WTC11 (cell line): ENCODE results near the gene SH3PXD2A. TPM values are rescaled to one million over a fixed set of nuclear protein-coding genes. Genes with fewer than 3 reads are reported as not detected.

Experiments used
- ATAC-seq: fragments of 200-7000 bp; cut with Tn5 transposase; 2 replicates; pipeline ENCODE4 v1.10.0; 2021; ENCODE audit warnings: mild to moderate bottlenecking, moderate library complexity
- CTCF ChIA-PET: fragments of 300-600 bp; sonication (Branson Sonifier 250); formaldehyde crosslinking; loops from one replicate; lab custom pipeline; 2021; ENCODE audit warnings: antibody characterized with exemption; lab: Charles Lee
- POLR2A ChIA-PET: fragments of 350-600 bp; sonication (Branson Sonifier 250); formaldehyde crosslinking; loops from one replicate; lab custom pipeline; 2021; ENCODE audit warnings: antibody characterized with exemption; lab: Charles Lee
- DNase-seq: peaks from one replicate; pipeline ENCODE4 v3.0.0; 2021; ENCODE audit warnings: low spot score
- H3K27ac Mint-ChIP-seq: 2 replicates; pipeline ENCODE4 v1.8.0; 2021; ENCODE audit warnings: mixed read lengths
- H3K27me3 Mint-ChIP-seq: 2 replicates; pipeline ENCODE4 v1.8.0; 2021; ENCODE audit warnings: low read depth, mild to moderate bottlenecking, moderate library complexity, mixed read lengths
- H3K36me3 Mint-ChIP-seq: 2 replicates; pipeline ENCODE4 v1.8.0; 2021; ENCODE audit warnings: mixed read lengths
- H3K4me1 Mint-ChIP-seq: 2 replicates; pipeline ENCODE4 v1.8.0; 2022; ENCODE audit warnings: mixed read lengths
- H3K4me3 Mint-ChIP-seq: 2 replicates; pipeline ENCODE4 v1.8.0; 2021; ENCODE audit warnings: mild to moderate bottlenecking, moderate library complexity, mixed read lengths
- H3K9me3 Mint-ChIP-seq: 2 replicates; pipeline ENCODE4 v1.8.0; 2021; ENCODE audit warnings: mixed read lengths
- ETV6 ChIP-seq: sonication (generic); formaldehyde crosslinking; IDR thresholded peaks from 2 replicates; pipeline ENCODE4 v1.8.1; 2022; ENCODE audit warnings: mild to moderate bottlenecking, missing genetic modification reagents
- FOXP1 ChIP-seq: sonication (generic); formaldehyde crosslinking; IDR thresholded peaks from 2 replicates; pipeline ENCODE4 v1.8.0; 2022; ENCODE audit warnings: missing genetic modification reagents, mild to moderate bottlenecking, moderate library complexity, borderline replicate concordance
- GRHL2 ChIP-seq: fragments of 250-450 bp; sonication (Bioruptor Pico); IDR thresholded peaks from 2 replicates; pipeline ENCODE4 v1.8.0; 2022; ENCODE audit warnings: mild to moderate bottlenecking, moderate library complexity; ENCODE audit not compliant: insufficient replicate concordance, severe bottlenecking
- NFE2L1 ChIP-seq: sonication (generic); formaldehyde crosslinking; IDR thresholded peaks from 2 replicates; pipeline ENCODE4 v1.8.1; 2023; ENCODE audit warnings: missing genetic modification reagents
- NR2C2 ChIP-seq: sonication (generic); formaldehyde crosslinking; IDR thresholded peaks from 2 replicates; pipeline ENCODE4 v1.8.0; 2022; ENCODE audit warnings: mild to moderate bottlenecking, missing genetic modification reagents
- OVOL2 ChIP-seq: fragments of 250-450 bp; sonication (Bioruptor Pico); IDR thresholded peaks from 2 replicates; pipeline ENCODE4 v1.9.0; 2021; ENCODE audit warnings: mild to moderate bottlenecking, borderline replicate concordance
- PRRX2 ChIP-seq: fragments of 250-450 bp; sonication (Bioruptor Pico); IDR thresholded peaks from 2 replicates; pipeline ENCODE4 v1.8.0; 2021; ENCODE audit warnings: mild to moderate bottlenecking
- TEAD4 ChIP-seq: sonication (generic); formaldehyde crosslinking; IDR thresholded peaks from 2 replicates; pipeline ENCODE4 v1.8.0; 2022; ENCODE audit warnings: mild to moderate bottlenecking, missing genetic modification reagents
- ZNF138 ChIP-seq: sonication (generic); formaldehyde crosslinking; conservative IDR thresholded peaks from 2 replicates; pipeline ENCODE4 v1.8.1; 2022; ENCODE audit warnings: mild to moderate bottlenecking, moderate library complexity, missing genetic modification reagents
- ZNF317 ChIP-seq: sonication (generic); formaldehyde crosslinking; IDR thresholded peaks from 2 replicates; pipeline ENCODE4 v1.8.1; 2023; ENCODE audit warnings: low read depth, mild to moderate bottlenecking, moderate library complexity, missing genetic modification reagents, borderline replicate concordance
- total RNA-seq: library from RNA; stranded (reverse); gene quantifications from 3 replicates; pipeline ENCODE4 v1.2.3, GENCODE V29; 2021
- TF ChIP-seq, protein P1 (sequence below): fragments of 250-450 bp; sonication (Bioruptor Pico); conservative IDR thresholded peaks from 2 replicates; pipeline ENCODE4 v1.9.0; 2021; ENCODE audit warnings: mild to moderate bottlenecking
- TF ChIP-seq, protein P2 (sequence below): sonication (generic); formaldehyde crosslinking; IDR thresholded peaks from 2 replicates; pipeline ENCODE4 v1.8.1; 2023; ENCODE audit warnings: mild to moderate bottlenecking, missing genetic modification reagents
- TF ChIP-seq, protein P3 (sequence below): fragments of 250-450 bp; sonication (Bioruptor Pico); IDR thresholded peaks from 2 replicates; pipeline ENCODE4 v1.8.0; 2021; ENCODE audit warnings: mild to moderate bottlenecking
- TF ChIP-seq, protein P4 (sequence below): fragments of 250-450 bp; sonication (Bioruptor Pico); IDR thresholded peaks from 2 replicates; pipeline ENCODE4 v1.9.0; 2021; ENCODE audit warnings: mild to moderate bottlenecking, borderline replicate concordance
- TF ChIP-seq, protein P5 (sequence below): sonication (generic); formaldehyde crosslinking; IDR thresholded peaks from 2 replicates; pipeline ENCODE4 v1.8.1; 2023; ENCODE audit warnings: mild to moderate bottlenecking, missing genetic modification reagents, borderline replicate concordance
- TF ChIP-seq, protein P6 (sequence below): sonication (generic); formaldehyde crosslinking; IDR thresholded peaks from 2 replicates; pipeline ENCODE4 v1.8.1; 2023; ENCODE audit warnings: mild to moderate bottlenecking, moderate library complexity, missing genetic modification reagents
- TF ChIP-seq, protein P7 (sequence below): sonication (generic); formaldehyde crosslinking; IDR thresholded peaks from 2 replicates; pipeline ENCODE4 v1.8.0; 2023; ENCODE audit warnings: mild to moderate bottlenecking, missing genetic modification reagents

Gene SH3PXD2A
- total RNA-seq, 1 experiment from 2014 or later = 15.7 TPM

DNA sequence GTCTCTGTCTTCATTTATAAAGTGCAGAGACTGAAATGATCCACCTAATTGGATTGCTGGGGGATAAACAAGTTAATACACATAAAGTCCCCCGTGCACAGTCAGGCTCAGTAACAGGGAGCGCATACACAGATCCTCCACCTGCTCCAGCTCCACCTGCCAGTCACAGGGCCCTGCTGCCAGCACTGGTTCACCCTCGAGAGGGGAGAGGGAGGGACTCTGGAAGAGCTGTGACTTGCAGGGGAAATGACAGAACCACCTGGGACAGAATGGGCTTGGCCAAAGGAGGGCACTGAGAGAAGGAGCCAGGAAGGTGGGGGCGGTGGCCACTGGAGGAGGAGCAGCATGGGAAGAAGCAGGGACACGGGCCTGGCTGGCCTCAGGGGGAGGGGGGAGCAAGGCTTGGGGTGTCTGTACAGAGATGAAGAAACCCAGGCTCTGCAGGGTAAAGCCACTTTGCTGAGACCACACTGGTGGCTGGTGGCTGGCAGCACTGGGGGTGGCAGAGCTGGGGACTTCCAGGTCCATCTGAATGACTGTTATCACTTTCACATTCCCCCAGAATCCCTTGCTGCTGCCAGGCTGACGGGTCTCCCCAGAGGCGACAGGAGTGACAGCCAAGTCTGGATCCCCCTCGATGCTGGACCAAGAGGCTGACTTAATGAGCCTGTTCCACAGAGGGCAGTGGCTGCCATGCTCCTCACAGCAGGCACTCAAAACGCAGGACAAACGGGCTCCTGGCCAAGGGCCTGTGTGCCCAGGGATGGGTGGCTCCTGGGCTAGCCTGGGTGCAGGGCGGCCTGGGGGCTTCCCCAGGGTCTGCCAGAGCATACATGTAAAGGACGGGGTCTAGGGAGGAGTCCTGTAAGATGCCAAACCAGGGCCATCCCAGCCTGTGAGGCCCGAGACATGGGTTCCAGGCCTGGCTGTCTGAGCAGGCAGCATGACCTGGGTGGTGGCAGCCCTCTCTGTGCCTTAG, 151.1 kb downstream of the SH3PXD2A start:
- no peaks in the 10 kb centered on the region for H3K4me1 Mint-ChIP-seq

More for the DNA sequence above, 151.1 kb downstream of the SH3PXD2A start:
- no peak overlapping the region for H3K27ac Mint-ChIP-seq
- H3K4me3 Mint-ChIP-seq = no peak overlapping the region
- DNase-seq (no peak), ATAC-seq (no peak)
- CTCF ChIA-PET = interaction anchor here (0.6 to 0.7 kb wide), 2 partner anchors 7 to 12 kb away, joined by 3 read pairs; no protein-coding TSS in a partner anchor
- TF ChIP-seq, protein P1, sequence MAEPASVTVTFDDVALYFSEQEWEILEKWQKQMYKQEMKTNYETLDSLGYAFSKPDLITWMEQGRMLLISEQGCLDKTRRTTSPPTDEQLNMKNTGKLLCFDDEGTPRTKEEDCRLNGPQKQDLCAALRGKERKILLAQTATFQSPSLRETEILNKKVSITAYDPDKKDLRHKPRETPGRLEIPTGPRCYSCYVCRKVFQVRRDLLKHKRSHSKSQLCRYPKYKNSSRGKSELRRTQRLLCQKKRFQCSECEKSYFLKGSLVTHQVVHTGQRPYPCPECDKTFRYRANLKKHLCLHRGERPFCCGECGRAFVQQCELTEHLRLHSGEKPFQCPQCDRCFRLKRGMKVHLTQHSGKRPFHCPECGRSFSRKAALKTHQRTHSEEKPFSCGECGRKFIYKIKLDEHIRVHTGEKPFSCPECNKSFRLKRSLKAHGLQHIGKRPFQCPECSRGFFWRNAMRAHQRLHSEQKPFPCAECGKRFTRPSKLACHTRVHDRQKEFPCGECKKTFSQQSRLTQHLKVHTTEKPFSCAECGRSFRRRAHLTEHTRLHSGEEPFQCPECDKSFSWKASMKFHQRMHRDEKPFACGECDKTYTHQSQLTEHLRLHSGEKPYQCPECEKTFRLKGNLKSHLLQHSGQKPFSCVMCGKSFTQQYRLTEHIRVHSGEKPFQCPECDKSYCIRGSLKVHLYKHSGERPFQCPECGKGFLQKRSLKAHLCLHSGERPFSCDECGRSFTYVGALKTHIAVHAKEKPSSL (CRISPR knock-in tag) = no peak
- TF ChIP-seq GRHL2 (no peak), ZNF138 (CRISPR knock-in tag) (no peak), PRRX2 (no peak), TEAD4 (CRISPR knock-in tag) (no peak), ETV6 (CRISPR knock-in tag) (no peak), NFE2L1 (no peak), OVOL2 (CRISPR knock-in tag) (no peak), NR2C2 (CRISPR knock-in tag) (no peak), FOXP1 (CRISPR knock-in tag) (no peak), ZNF317 (no peak)
- TF ChIP-seq, protein P2, sequence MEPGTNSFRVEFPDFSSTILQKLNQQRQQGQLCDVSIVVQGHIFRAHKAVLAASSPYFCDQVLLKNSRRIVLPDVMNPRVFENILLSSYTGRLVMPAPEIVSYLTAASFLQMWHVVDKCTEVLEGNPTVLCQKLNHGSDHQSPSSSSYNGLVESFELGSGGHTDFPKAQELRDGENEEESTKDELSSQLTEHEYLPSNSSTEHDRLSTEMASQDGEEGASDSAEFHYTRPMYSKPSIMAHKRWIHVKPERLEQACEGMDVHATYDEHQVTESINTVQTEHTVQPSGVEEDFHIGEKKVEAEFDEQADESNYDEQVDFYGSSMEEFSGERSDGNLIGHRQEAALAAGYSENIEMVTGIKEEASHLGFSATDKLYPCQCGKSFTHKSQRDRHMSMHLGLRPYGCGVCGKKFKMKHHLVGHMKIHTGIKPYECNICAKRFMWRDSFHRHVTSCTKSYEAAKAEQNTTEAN (CRISPR knock-in tag) = no peak
- TF ChIP-seq, protein P3, sequence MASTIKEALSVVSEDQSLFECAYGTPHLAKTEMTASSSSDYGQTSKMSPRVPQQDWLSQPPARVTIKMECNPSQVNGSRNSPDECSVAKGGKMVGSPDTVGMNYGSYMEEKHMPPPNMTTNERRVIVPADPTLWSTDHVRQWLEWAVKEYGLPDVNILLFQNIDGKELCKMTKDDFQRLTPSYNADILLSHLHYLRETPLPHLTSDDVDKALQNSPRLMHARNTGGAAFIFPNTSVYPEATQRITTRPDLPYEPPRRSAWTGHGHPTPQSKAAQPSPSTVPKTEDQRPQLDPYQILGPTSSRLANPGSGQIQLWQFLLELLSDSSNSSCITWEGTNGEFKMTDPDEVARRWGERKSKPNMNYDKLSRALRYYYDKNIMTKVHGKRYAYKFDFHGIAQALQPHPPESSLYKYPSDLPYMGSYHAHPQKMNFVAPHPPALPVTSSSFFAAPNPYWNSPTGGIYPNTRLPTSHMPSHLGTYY (CRISPR knock-in tag) = no peak
- TF ChIP-seq, protein P4, sequence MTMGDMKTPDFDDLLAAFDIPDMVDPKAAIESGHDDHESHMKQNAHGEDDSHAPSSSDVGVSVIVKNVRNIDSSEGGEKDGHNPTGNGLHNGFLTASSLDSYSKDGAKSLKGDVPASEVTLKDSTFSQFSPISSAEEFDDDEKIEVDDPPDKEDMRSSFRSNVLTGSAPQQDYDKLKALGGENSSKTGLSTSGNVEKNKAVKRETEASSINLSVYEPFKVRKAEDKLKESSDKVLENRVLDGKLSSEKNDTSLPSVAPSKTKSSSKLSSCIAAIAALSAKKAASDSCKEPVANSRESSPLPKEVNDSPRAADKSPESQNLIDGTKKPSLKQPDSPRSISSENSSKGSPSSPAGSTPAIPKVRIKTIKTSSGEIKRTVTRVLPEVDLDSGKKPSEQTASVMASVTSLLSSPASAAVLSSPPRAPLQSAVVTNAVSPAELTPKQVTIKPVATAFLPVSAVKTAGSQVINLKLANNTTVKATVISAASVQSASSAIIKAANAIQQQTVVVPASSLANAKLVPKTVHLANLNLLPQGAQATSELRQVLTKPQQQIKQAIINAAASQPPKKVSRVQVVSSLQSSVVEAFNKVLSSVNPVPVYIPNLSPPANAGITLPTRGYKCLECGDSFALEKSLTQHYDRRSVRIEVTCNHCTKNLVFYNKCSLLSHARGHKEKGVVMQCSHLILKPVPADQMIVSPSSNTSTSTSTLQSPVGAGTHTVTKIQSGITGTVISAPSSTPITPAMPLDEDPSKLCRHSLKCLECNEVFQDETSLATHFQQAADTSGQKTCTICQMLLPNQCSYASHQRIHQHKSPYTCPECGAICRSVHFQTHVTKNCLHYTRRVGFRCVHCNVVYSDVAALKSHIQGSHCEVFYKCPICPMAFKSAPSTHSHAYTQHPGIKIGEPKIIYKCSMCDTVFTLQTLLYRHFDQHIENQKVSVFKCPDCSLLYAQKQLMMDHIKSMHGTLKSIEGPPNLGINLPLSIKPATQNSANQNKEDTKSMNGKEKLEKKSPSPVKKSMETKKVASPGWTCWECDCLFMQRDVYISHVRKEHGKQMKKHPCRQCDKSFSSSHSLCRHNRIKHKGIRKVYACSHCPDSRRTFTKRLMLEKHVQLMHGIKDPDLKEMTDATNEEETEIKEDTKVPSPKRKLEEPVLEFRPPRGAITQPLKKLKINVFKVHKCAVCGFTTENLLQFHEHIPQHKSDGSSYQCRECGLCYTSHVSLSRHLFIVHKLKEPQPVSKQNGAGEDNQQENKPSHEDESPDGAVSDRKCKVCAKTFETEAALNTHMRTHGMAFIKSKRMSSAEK (CRISPR knock-in tag) = no peak
- TF ChIP-seq, protein P5, sequence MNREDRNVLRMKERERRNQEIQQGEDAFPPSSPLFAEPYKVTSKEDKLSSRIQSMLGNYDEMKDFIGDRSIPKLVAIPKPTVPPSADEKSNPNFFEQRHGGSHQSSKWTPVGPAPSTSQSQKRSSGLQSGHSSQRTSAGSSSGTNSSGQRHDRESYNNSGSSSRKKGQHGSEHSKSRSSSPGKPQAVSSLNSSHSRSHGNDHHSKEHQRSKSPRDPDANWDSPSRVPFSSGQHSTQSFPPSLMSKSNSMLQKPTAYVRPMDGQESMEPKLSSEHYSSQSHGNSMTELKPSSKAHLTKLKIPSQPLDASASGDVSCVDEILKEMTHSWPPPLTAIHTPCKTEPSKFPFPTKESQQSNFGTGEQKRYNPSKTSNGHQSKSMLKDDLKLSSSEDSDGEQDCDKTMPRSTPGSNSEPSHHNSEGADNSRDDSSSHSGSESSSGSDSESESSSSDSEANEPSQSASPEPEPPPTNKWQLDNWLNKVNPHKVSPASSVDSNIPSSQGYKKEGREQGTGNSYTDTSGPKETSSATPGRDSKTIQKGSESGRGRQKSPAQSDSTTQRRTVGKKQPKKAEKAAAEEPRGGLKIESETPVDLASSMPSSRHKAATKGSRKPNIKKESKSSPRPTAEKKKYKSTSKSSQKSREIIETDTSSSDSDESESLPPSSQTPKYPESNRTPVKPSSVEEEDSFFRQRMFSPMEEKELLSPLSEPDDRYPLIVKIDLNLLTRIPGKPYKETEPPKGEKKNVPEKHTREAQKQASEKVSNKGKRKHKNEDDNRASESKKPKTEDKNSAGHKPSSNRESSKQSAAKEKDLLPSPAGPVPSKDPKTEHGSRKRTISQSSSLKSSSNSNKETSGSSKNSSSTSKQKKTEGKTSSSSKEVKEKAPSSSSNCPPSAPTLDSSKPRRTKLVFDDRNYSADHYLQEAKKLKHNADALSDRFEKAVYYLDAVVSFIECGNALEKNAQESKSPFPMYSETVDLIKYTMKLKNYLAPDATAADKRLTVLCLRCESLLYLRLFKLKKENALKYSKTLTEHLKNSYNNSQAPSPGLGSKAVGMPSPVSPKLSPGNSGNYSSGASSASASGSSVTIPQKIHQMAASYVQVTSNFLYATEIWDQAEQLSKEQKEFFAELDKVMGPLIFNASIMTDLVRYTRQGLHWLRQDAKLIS (CRISPR knock-in tag) = no peak
- TF ChIP-seq, protein P6, sequence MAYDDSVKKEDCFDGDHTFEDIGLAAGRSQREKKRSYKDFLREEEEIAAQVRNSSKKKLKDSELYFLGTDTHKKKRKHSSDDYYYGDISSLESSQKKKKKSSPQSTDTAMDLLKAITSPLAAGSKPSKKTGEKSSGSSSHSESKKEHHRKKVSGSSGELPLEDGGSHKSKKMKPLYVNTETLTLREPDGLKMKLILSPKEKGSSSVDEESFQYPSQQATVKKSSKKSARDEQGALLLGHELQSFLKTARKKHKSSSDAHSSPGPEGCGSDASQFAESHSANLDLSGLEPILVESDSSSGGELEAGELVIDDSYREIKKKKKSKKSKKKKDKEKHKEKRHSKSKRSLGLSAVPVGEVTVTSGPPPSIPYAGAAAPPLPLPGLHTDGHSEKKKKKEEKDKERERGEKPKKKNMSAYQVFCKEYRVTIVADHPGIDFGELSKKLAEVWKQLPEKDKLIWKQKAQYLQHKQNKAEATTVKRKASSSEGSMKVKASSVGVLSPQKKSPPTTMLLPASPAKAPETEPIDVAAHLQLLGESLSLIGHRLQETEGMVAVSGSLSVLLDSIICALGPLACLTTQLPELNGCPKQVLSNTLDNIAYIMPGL (CRISPR knock-in tag) = no peak
- TF ChIP-seq, protein P7, sequence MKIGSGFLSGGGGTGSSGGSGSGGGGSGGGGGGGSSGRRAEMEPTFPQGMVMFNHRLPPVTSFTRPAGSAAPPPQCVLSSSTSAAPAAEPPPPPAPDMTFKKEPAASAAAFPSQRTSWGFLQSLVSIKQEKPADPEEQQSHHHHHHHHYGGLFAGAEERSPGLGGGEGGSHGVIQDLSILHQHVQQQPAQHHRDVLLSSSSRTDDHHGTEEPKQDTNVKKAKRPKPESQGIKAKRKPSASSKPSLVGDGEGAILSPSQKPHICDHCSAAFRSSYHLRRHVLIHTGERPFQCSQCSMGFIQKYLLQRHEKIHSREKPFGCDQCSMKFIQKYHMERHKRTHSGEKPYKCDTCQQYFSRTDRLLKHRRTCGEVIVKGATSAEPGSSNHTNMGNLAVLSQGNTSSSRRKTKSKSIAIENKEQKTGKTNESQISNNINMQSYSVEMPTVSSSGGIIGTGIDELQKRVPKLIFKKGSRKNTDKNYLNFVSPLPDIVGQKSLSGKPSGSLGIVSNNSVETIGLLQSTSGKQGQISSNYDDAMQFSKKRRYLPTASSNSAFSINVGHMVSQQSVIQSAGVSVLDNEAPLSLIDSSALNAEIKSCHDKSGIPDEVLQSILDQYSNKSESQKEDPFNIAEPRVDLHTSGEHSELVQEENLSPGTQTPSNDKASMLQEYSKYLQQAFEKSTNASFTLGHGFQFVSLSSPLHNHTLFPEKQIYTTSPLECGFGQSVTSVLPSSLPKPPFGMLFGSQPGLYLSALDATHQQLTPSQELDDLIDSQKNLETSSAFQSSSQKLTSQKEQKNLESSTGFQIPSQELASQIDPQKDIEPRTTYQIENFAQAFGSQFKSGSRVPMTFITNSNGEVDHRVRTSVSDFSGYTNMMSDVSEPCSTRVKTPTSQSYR (CRISPR knock-in tag) = no peak
- H3K27me3 Mint-ChIP-seq = no peaks in the 10 kb centered on the region
- H3K9me3 Mint-ChIP-seq = no peaks in the 10 kb centered on the region
- no peaks in the 10 kb centered on the region for H3K36me3 Mint-ChIP-seq
- POLR2A ChIA-PET = no interaction called here
